K562 (cell line): ENCODE data around the gene PARD6B. TPM values are rescaled to one million over a fixed set of nuclear protein-coding genes. Genes with fewer than 3 reads are reported as not detected.

ENCODE experiments used
- ATAC-seq: fragments of 200-7000 bp; cut with Tn5 transposase; 3 replicates; pipeline ENCODE4 v1.9.1; 2020; ENCODE audit warnings: moderate library complexity
- BruUV-seq: library from RNA; stranded (reverse); fragments of 400-500 nt; replicated peaks from 2 replicates; lab custom pipeline; 2021; lab: Mats Ljungman, UMichigan
- CTCF ChIA-PET: fragments of 300-600 bp; formaldehyde crosslinking; extraction: SDS; loops from one replicate; lab custom pipeline; 2021; ENCODE audit warnings: low intra/inter-chr PET ratio; lab: Yijun Ruan, JAX
- POLR2A ChIA-PET: fragments of 300-600, 350-650 bp; sonication (Branson Sonifier 250); formaldehyde crosslinking; extraction: SDS; loops from one replicate; lab custom pipeline; 2021; ENCODE audit warnings: antibody characterized with exemption, inconsistent platforms; lab: Yijun Ruan, JAX
- DNase-seq, 4 experiments: peaks; one replicate each; pipeline versions ENCODE4 v3.0.0 to v3.0.0-alpha.2; 2011 to 2018; ENCODE audit warnings: low spot score in 3 of 4, mixed read lengths in 3 of 4; ENCODE audit errors: extremely low read depth in 1 of 4
- FAIRE-seq: peaks from 2 replicates; lab custom pipeline; 2011; peaks lifted over from hg19 to GRCh38; lab: Jason Lieb, UNC
- H2AFZ ChIP-seq: 2 replicates; pipeline ENCODE4 v1.6.0; 2011; ENCODE audit warnings: low read depth, low read length, control low read depth, inconsistent platforms
- H3K27ac ChIP-seq: fragments of 200-600 bp; 3 replicates; pipeline ENCODE4 v1.8.0; 2011; ENCODE audit warnings: low read depth, mild to moderate bottlenecking, control low read depth, inconsistent platforms, low read length, moderate library complexity, mixed read lengths; ENCODE audit errors: extremely low read depth
- H3K27me3 ChIP-seq, 2 experiments: fragments of 300-600 bp in 1 of 2; 2 replicates in 1 of 2; 3 replicates in 1 of 2; pipeline versions ENCODE4 v1.6.0 to v1.8.0; 2011; ENCODE audit warnings: inconsistent platforms in 2 of 2, low read length in 2 of 2, mild to moderate bottlenecking in 1 of 2, mixed read lengths in 1 of 2, moderate library complexity in 1 of 2; ENCODE audit not compliant: control insufficient read depth in 2 of 2, insufficient read depth in 2 of 2
- H3K36me3 ChIP-seq: fragments of 300-600 bp; 3 replicates; pipeline ENCODE4 v1.8.0; 2011; ENCODE audit warnings: mild to moderate bottlenecking, low read length, inconsistent platforms; ENCODE audit not compliant: control insufficient read depth, insufficient read depth
- H3K4me1 ChIP-seq, 2 experiments: fragments of 200-600 bp in 1 of 2; replicated peaks in 1 of 2; 2 replicates in 1 of 2; 3 replicates in 1 of 2; pipeline versions ENCODE4 v1.5.1 to v1.8.0; 2011; ENCODE audit warnings: inconsistent platforms in 2 of 2, low read length in 2 of 2, mild to moderate bottlenecking in 1 of 2, mixed read lengths in 1 of 2, moderate library complexity in 1 of 2; ENCODE audit not compliant: control insufficient read depth in 2 of 2, insufficient read depth in 2 of 2
- H3K4me2 ChIP-seq: 2 replicates; pipeline ENCODE4 v1.6.1; 2011; ENCODE audit warnings: low read length, control low read depth, inconsistent platforms, mixed read lengths; ENCODE audit not compliant: insufficient read depth
- H3K4me3 ChIP-seq: fragments of 200-600 bp; sonication (generic), shearing (Covaris generic); 2 replicates; pipeline ENCODE4 v1.5.1; 2016; ENCODE audit warnings: control low read depth, inconsistent platforms
- H3K79me2 ChIP-seq: fragments of 200-600 bp; 3 replicates; pipeline ENCODE4 v1.8.0; 2011; ENCODE audit warnings: low read length, inconsistent platforms; ENCODE audit not compliant: control insufficient read depth, insufficient read depth
- H3K9ac ChIP-seq, 2 experiments: 2 replicates each; pipeline versions ENCODE4 v1.6.0 to v1.6.1; 2011; ENCODE audit warnings: low read depth in 2 of 2, low read length in 2 of 2, control low read depth in 1 of 2, inconsistent platforms in 1 of 2, mild to moderate bottlenecking in 1 of 2, mixed read lengths in 1 of 2; ENCODE audit not compliant: insufficient read depth in 1 of 2
- H3K9me1 ChIP-seq: one replicate; pipeline ENCODE4 v1.6.0; 2011; ENCODE audit warnings: inconsistent platforms, mild to moderate bottlenecking, low read length, moderate library complexity; ENCODE audit not compliant: control insufficient read depth, insufficient read depth
- H3K9me3 ChIP-seq: replicated peaks from 2 replicates; pipeline ENCODE4 v1.5.1; 2011; ENCODE audit warnings: low read depth, low read length, inconsistent platforms; ENCODE audit not compliant: control insufficient read depth, insufficient read depth
- H4K20me1 ChIP-seq: replicated peaks from 2 replicates; pipeline ENCODE4 v1.6.1; 2011; ENCODE audit warnings: low read length, inconsistent platforms, mixed read lengths; ENCODE audit not compliant: control insufficient read depth, insufficient read depth
- ATF4 ChIP-seq: fragments of 450-650 bp; formaldehyde crosslinking; IDR thresholded peaks from 2 replicates; pipeline ENCODE4 v1.4.0; 2022; ENCODE audit warnings: mild to moderate bottlenecking, moderate library complexity
- RAD51 ChIP-seq: fragments of 450-650 bp; IDR thresholded peaks from 2 replicates; pipeline ENCODE4 v1.7.1; 2016; ENCODE audit warnings: low read depth, mild to moderate bottlenecking, borderline replicate concordance
- ZBTB11 ChIP-seq, 3 experiments: fragments of 200-800 bp in 1 of 3; fragments of 250-450 bp in 1 of 3; fragments of 450-650 bp in 1 of 3; sonication (Bioruptor Pico) in 1 of 3; sonication (Bioruptor generic) in 1 of 3; formaldehyde crosslinking in 1 of 3; IDR thresholded peaks; 2 replicates each; pipeline versions ENCODE4 v1.6.1 to v1.8.0; 2016 to 2022; ENCODE audit warnings: mild to moderate bottlenecking in 2 of 3, missing genetic modification characterization in 2 of 3, missing compliant biosample characterization in 1 of 3, moderate library complexity in 1 of 3
- WGBS: fragments of 100-300 bp; shearing (Covaris generic); methylation state at CpG from one replicate; pipeline ENCODE4 v1.1.6; 2016; ENCODE audit warnings: low coverage, mixed read lengths; ENCODE audit not compliant: insufficient coverage; ENCODE audit errors: missing lambda C conversion rate; 5-methylcytosine and 5-hydroxymethylcytosine counted together
- in situ Hi-C: fragments of 300-500 bp; cut with MboI; formaldehyde crosslinking; loops from 4 replicates; pipeline ENCODE4 v1.15.0; 2018; ENCODE audit warnings: inconsistent platforms, mixed read lengths
- intact Hi-C: fragments of 100-400 bp; cut with micrococcal nuclease; formaldehyde crosslinking; loops from 2 replicates; pipeline ENCODE4 v1.14.2; 2022
- polyA plus RNA-seq, 8 experiments: library from polyadenylated mRNA; depleted of rRNA in 4 of 8; stranded (reverse) in 5 of 8; unstranded in 3 of 8; fragments of >200 nt; fragmentation: Nextera tagmentation in 2 of 8; fragmentation: Illumina TruSeq in 1 of 8; extraction: Ambion mirVana in 2 of 8; extraction: Trizol in 1 of 8; gene quantifications; 2 replicates each; pipeline versions ENCODE4 v1.2.1 to v1.2.3, GENCODE V29; 2011 to 2014; ENCODE audit warnings: inconsistent platforms in 1 of 8, missing spikeins in 1 of 8
- total RNA-seq, 7 experiments: library from RNA; depleted of rRNA in 6 of 7; stranded (reverse); fragments of >200 nt in 6 of 7; fragmentation: Illumina TruSeq in 2 of 7; extraction: Trizol in 2 of 7; gene quantifications; 2 replicates each; pipeline versions ENCODE4 v1.2.1 to v1.2.3, GENCODE V29; 2011 to 2021; ENCODE audit warnings: low replicate concordance in 1 of 7
- TF ChIP-seq, protein P1 (sequence below): fragments of 250-450 bp; sonication (Bioruptor Pico); IDR thresholded peaks from 2 replicates; pipeline ENCODE4 v1.5.0; 2021
- TF ChIP-seq, protein P2 (sequence below): fragments of 150-350 bp; IDR thresholded peaks from 2 replicates; pipeline ENCODE4 v1.6.1; 2014; ENCODE audit warnings: low read depth, mild to moderate bottlenecking, low read length, borderline replicate concordance

Gene PARD6B
- total and polyA plus RNA-seq, 9 of the 15 experiments (the other 6 are each of a cell fraction or from before 2014, with no cell fraction given): 1.7 to 12.3 (median 5.5) TPM

DNA sequence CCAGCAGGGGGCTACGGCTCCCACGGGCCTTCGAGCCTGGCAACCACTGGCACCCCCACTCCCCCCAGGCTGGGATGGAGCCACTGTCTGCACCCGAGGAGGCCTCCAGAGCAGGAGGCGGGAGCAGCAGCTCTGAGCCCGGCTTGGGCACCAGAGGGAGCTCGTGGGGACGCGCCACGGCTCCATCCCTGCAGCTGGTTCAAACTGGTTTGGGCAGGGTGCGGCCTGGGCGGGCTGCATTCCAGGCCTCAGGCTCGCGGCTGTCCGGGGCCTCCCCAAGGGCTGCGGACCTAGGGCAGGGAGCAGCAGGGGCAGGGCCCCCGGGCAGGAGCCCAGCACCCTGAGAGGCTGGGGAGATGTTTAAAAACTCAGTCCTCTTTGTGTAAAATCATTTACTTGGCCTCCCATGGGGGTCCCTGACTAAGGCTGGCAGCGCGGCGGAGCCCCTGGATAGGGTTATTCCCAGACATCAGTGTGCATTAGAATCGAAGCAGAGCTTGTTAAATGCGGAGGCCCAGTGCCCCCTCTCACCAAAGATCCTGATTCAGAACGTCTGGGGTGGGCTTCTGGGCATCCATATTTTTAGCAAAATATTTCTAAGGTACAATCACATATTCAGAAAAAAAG lies 59.4 kb downstream of the PARD6B start (continued):
- TF ChIP-seq, protein P1, sequence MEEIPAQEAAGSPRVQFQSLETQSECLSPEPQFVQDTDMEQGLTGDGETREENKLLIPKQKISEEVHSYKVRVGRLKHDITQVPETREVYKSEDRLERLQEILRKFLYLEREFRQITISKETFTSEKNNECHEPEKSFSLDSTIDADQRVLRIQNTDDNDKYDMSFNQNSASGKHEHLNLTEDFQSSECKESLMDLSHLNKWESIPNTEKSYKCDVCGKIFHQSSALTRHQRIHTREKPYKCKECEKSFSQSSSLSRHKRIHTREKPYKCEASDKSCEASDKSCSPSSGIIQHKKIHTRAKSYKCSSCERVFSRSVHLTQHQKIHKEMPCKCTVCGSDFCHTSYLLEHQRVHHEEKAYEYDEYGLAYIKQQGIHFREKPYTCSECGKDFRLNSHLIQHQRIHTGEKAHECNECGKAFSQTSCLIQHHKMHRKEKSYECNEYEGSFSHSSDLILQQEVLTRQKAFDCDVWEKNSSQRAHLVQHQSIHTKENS (CRISPR knock-in tag): no peak
- TF ChIP-seq RAD51 (no peak), ATF4 (no peak)

GRCh38 chr20:50792708-50793574 lies 61.6 kb downstream of the PARD6B start:
- 65% methylated on average over 14 of the region's 14 CpGs for WGBS
- in situ Hi-C loops: loop anchor here (10.0 kb wide), 1 partner anchor 512 kb away; no protein-coding TSS in a partner anchor
- Histone ChIP-seq H3K4me2 (no peak overlapping the region), H3K79me2 (no peaks in the 10 kb centered on the region), H3K9ac (no peak overlapping the region), H3K4me3 (no peak overlapping the region), H3K36me3 (no peaks in the 10 kb centered on the region), H4K20me1 (no peaks in the 10 kb centered on the region), H3K27ac (no peak overlapping the region), H3K4me1 (peaks cover 22 to 27% of the 10 kb centered on the region in 2 experiments), H2AFZ (no peak overlapping the region), H3K27me3 (no peaks in the 10 kb centered on the region), H3K9me3 (no peaks in the 10 kb centered on the region), H3K9me1 (no peaks in the 10 kb centered on the region)
- ChIA-PET POLR2A (interaction anchor here (0.6 to 2.0 kb wide), 4 partner anchors 16 to 482 kb away, joined by 3 to 9 read pairs (median 4); partner anchors contain the start of gene ADNP), CTCF (interaction anchor here (0.5 to 3.2 kb wide), 5 partner anchors 136 to 1291 kb away, joined by 3 to 28 read pairs (median 4); no protein-coding TSS in a partner anchor)
- intact Hi-C loops: loop anchor here (5.0 to 10.0 kb wide), 3 partner anchors 189 to 608 kb away; no protein-coding TSS in a partner anchor
- FAIRE-seq: no peak
- DNase-seq: no peak
- BruUV-seq: no TSS peak
- ATAC-seq: no peak
- TF ChIP-seq, protein P2, sequence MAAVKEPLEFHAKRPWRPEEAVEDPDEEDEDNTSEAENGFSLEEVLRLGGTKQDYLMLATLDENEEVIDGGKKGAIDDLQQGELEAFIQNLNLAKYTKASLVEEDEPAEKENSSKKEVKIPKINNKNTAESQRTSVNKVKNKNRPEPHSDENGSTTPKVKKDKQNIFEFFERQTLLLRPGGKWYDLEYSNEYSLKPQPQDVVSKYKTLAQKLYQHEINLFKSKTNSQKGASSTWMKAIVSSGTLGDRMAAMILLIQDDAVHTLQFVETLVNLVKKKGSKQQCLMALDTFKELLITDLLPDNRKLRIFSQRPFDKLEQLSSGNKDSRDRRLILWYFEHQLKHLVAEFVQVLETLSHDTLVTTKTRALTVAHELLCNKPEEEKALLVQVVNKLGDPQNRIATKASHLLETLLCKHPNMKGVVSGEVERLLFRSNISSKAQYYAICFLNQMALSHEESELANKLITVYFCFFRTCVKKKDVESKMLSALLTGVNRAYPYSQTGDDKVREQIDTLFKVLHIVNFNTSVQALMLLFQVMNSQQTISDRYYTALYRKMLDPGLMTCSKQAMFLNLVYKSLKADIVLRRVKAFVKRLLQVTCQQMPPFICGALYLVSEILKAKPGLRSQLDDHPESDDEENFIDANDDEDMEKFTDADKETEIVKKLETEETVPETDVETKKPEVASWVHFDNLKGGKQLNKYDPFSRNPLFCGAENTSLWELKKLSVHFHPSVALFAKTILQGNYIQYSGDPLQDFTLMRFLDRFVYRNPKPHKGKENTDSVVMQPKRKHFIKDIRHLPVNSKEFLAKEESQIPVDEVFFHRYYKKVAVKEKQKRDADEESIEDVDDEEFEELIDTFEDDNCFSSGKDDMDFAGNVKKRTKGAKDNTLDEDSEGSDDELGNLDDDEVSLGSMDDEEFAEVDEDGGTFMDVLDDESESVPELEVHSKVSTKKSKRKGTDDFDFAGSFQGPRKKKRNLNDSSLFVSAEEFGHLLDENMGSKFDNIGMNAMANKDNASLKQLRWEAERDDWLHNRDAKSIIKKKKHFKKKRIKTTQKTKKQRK: no peak
- TF ChIP-seq ZBTB11 (CRISPR knock-in tag; IDR thresholded peaks at IDR 0.05): peak in 1 of 3 experiments; percentile 69; a peak in 2 of 6 replicates
